CD4-positive, alpha-beta T cell treated with Interferon alpha-2 for 1 hour (primary cell): ENCODE results near the gene JADE2.
"Not testable (repeated sequence)": the region's sequence is repeated elsewhere in the genome, so short reads cannot be mapped to it uniquely, and the experiment has no call there.

Experiments used
- DNase-seq, 2 donors: peaks; one replicate each; pipeline ENCODE4 v3.0.0-alpha.2; 2020 to 2022

JADE2 gene

GRCh38 chr5:134524826-134525682, at the start of gene JADE2:
TSS of gene JADE2 (plus strand) at chr5:134525670. CDS start at chr5:134535858, 10,188 bp downstream.
- peak; percentile 90 to 91 for DNase-seq

- no peak for DNase-seq
Observed at GRCh38 chr5:134477462-134478245, 47.8 kb upstream of the JADE2 start.

- no peak for DNase-seq
Observed at GRCh38 chr5:134479839-134480238, 45.6 kb upstream of the JADE2 start.

GRCh38 chr5:134489227-134489944, 36.1 kb upstream of the JADE2 start:
- DNase-seq: no peak

GRCh38 chr5:134490255-134490924, 35.1 kb upstream of the JADE2 start:
- no peak for DNase-seq

- no peak for DNase-seq
Observed at GRCh38 chr5:134490925-134491271, 34.6 kb upstream of the JADE2 start.

GRCh38 chr5:134491841-134492442, 33.5 kb upstream of the JADE2 start:
- DNase-seq: no peak

GRCh38 chr5:134492568-134492967, 32.9 kb upstream of the JADE2 start:
- no peak for DNase-seq

- DNase-seq: no peak
Observed at GRCh38 chr5:134493461-134494055, 31.9 kb upstream of the JADE2 start.

GRCh38 chr5:134494780-134495179, 30.7 kb upstream of the JADE2 start:
- DNase-seq: no peak

- DNase-seq: not testable (repeated sequence)
Observed at GRCh38 chr5:134499905-134500304, 25.6 kb upstream of the JADE2 start.

- DNase-seq: no peak
Observed at GRCh38 chr5:134500699-134501430, 24.6 kb upstream of the JADE2 start.

- DNase-seq: no peak
Observed at GRCh38 chr5:134502259-134502658, 23.2 kb upstream of the JADE2 start.

- peak; percentile 44 to 60 for DNase-seq
Observed at GRCh38 chr5:134503088-134503936, 22.2 kb upstream of the JADE2 start.

- DNase-seq: no peak
Observed at GRCh38 chr5:134503937-134504437, 21.5 kb upstream of the JADE2 start.

GRCh38 chr5:134504629-134505300, 20.7 kb upstream of the JADE2 start:
- DNase-seq: no peak

- no peak for DNase-seq
Observed at GRCh38 chr5:134506054-134507039, 19.1 kb upstream of the JADE2 start.

- no peak for DNase-seq
Observed at GRCh38 chr5:134507452-134507851, 18.0 kb upstream of the JADE2 start.
